ENCODE measurements around the gene RETREG3.

The RETREG3 gene

GRCh38 chr17:42531455-42532354, 77.5 kb downstream of the RETREG3 start:
- peak; percentile 50 for DNase-seq (ENCODE audit: low read depth)
- H3K4me3 ChIP-seq (ENCODE audit: low read length): peak overlapping the region; percentile 42
- peak; percentile 40 for TF ChIP-seq CTCF (IDR thresholded peaks at IDR 0.05; ENCODE audit: insufficient read depth, low read depth, low read length, missing control alignments)

GRCh38 chr17:42530952-42531454, 78.2 kb downstream of the RETREG3 start:
- no peak for TF ChIP-seq CTCF (IDR thresholded peaks at IDR 0.05; ENCODE audit: insufficient read depth, low read depth, low read length, missing control alignments)
- DNase-seq (ENCODE audit: low read depth): no peak

More at GRCh38 chr17:42530952-42531454, 78.2 kb downstream of the RETREG3 start:
- no peak overlapping the region for H3K4me3 ChIP-seq (ENCODE audit: low read length)
